HG03457 (cell line): Measurements from ENCODE around the gene FAM72A.
"Not testable (repeated sequence)": the region's sequence is repeated elsewhere in the genome, so short reads cannot be mapped to it uniquely, and the experiment has no call there.

Experiments
- ATAC-seq: cut with Tn5 transposase; IDR thresholded peaks from one replicate; pipeline ENCODE4 v1.9.1; 2021; ENCODE audit warnings: moderate number of reproducible peaks; ENCODE audit not compliant: unreplicated experiment

Gene FAM72A

DNA sequence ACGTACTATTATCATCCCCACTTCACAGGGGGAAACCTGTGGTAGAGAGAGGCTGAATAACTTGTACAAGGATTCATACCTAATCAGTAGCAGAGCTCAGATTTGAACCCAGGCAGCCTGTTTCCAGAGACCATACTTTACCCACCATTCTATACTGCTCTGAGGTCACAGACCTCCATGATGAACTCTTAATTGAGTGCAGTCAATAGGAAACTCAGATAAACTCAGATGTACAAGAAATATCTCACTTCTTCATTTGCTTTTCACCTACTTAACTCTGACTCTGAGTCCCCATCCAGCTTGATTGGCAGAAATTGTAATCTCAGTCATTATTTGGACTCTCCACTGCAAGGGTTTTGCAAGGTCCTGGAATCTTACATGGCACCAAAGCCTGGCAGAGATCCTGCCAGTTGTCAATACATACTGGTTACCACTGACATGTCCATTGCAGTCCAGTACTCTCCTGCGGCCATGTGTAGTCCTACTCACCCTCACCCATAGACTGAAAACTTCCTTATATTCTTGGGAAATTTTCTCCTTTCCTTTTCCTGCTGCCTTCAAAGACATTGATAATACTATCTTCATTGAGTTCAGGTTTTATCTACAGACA lies 29.4 kb downstream of the FAM72A start:
- ATAC-seq, result not testable (repeated sequence)

DNA sequence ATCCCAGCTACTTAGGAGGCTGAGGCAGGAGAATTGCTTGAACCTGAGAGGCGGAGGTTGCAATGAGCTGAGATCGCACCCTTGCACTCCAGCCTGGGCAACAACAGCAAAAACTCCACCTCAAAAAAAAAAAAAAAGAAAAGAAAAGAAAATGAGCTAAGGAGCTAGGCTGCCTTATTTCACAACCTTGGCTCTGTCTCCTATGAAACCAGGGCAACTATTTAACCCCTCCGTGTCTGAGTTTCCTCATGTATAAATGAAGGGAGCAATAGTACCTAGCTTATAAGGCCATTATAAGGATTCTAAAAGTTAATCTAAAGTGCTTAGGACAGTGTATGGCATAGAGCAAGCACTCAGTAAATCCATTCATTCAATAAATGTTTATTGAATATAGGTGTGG lies 32.8 kb downstream of the FAM72A start:
- not testable (repeated sequence) for ATAC-seq

DNA sequence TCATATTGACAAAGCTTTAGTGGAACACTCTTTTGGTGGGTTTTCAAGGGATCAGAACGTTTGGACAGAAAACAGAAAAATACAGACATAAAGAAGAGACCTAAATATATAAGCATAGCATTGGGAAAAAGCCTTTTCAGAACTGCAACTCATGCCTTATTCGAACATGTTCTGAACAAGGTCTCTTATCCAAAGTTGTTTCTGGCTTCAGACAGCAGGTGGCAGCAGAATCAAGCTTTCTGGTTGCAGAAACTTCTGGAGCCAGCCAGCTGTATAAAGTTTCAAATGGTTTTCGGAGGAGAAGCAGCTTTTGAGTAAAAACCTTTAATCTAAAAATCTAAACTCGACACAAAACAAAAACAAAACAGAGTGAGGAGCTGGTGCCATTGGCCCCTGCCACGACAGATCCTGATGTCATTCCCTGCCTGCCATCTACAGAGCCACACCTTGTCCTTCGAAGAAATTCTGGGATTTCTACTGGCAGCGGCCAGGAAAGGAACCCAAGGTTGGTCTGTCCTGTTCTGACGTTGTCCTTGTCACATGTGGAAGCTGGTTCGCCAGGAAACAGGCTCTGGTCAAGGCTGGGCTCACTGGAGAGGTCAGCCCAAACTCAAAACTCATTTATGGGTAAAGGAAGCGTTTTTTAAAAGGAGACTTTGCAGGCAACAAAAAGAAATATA lies 35.1 kb downstream of the FAM72A start:
- not testable (repeated sequence) for ATAC-seq

DNA sequence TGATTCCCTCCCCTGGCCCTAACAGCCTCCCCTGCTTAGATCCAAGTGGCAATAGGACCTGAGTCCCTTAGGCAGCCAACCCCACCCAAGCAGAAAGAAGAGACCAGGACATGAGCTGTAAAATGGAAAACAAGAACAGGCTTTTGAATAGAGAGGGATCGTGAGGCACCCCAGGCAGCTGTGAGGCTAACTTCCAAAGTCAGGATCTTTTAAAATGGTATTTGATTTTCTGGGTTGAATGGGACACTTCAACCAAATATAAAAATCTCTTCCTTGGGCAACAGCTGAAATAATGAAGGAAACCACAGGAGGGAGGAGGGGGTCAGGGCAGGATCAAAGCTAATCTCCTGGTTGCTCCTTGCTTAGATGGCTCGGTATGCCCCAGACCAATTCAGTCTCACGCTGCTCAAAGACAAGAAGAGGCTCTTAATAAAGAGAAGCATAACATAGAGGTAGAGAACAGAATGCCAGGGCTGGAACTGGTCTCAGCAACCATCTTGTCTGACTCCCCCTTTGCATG lies 56.8 kb downstream of the FAM72A start:
- ATAC-seq, result no peak

DNA sequence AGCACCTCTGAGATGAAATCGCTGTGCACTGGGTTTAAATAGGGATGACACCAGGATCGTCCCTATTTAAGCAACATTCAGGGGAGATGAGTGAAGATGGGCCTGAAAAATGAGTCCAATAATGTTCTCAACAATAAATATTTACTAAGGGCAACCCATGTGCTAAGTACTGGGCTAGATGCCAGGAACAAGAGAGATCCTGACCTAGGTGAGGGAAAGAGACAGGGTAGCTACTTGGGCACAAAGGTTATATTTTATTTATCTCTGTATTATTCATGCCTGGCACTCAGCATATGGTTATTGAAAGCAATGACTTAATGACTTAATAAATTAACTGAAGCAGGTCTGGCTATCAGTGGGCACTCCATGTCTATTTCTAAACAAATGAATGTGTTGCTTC lies 58.0 kb downstream of the FAM72A start:
- ATAC-seq, result no peak

DNA sequence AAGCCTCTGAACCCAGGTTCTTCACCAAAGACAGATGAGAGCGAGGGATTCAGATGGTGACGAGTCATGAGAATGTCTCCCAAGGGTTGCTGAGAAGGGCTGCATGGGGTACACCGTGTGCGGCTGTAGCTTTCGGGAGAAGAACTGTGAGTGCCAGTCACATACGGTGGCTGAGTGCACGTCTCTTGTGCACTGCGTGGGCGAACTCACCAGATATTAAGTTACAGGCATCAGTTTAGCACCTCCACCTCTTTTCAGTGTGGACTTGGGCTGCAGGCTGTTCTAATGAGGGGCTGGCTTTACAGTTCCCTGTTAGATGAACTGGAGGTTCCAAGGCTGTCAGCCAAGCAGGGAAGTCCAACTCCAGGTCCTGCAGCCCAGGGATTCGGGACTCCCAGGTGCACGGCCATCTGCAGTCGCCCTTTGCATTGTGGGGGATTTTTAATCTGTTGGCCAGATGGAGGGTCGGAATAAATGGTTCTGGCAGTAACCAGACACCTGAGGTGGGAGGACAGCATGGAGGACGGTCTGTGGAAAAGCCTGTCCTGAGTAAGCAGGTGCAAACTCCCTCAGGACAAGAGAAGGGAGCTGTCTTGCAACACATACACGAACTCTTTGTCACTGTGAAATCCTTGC lies 59.0 kb downstream of the FAM72A start:
- no peak for ATAC-seq

DNA sequence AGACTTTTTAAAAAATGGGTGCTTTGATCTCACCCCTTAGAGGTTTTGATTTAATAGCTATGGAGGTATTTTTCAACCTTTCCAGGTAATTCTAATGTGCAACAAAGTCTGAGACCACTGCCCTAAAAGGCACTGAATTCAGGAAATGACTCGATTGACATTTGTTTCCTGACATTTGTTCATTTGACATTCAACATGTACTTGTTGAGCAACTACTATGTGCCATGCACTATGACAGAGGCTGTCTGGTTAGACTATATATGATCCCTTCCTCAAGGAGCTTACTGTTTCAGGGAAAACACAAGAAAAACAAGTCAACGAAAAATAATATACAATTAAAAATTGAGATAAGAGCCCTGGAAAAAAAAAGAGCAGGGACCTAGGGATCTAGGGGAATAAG lies 59.9 kb downstream of the FAM72A start:
- ATAC-seq, result no peak

DNA sequence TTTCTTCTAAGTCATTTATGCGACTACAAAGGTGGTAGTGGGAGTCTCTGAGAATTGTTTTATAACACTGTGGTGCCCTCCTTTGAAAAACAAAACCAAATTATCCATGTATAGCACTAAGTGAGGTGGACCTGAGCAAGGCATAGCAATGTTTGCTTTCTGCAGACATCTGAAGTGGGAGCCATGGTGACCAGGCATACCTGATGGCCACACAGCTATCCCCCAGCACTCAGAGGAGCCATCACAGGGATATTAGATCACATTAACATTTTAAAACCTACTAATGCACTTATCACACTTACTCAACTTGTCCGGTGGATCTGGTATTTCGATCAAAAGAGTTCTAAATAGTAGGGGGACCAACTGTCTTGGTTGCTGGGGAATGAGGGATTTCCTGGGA lies 60.6 kb downstream of the FAM72A start:
- no peak for ATAC-seq

DNA sequence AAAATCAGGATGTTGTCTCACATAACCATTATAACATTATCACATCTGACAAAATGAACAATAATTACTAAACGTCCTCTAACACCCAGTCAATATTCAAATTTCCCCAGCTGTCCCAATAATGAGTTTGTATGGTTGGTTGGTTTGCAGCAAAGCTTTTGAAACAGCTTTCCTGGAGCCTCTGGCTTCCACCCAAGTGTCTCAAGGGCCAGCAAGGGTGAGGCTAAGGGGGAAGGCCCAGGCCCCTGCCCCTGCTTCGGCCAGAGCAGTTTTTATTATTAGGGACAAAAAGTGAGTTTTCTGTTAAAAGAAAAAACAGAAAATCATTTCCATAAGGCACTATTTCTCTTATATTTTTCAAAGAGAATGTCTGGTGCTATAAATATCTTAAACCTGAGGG lies 66.4 kb downstream of the FAM72A start:
- ATAC-seq, result no peak
